Loucy (cell line): Measurements from ENCODE around the gene ETNK1.
"Not testable (repeated sequence)": the region's sequence is repeated elsewhere in the genome, so short reads cannot be mapped to it uniquely, and the experiment has no call there.

Experiments used
- H2AFZ ChIP-seq: fragments of 200-600 bp; sonication (generic); 2 replicates; pipeline ENCODE4 v1.6.0; 2016; ENCODE audit warnings: antibody characterized with exemption, mild to moderate bottlenecking, low read length, moderate library complexity
- H3F3A ChIP-seq: fragments of 200-600 bp; 2 replicates; pipeline ENCODE4 v1.6.0; 2016; ENCODE audit warnings: antibody characterized with exemption, low read depth, mild to moderate bottlenecking
- H3K27me3 ChIP-seq: fragments of 200-600 bp; sonication (generic); 2 replicates; pipeline ENCODE4 v1.6.1; 2014; ENCODE audit warnings: low read length, mild to moderate bottlenecking; ENCODE audit not compliant: insufficient read depth, poor library complexity, severe bottlenecking
- H3K36me3 ChIP-seq: fragments of 200-600 bp; sonication (generic); 2 replicates; pipeline ENCODE4 v1.6.1; 2016; ENCODE audit warnings: low read length; ENCODE audit not compliant: insufficient read depth
- H3K4me1 ChIP-seq: fragments of 200-600 bp; sonication (generic); 2 replicates; pipeline ENCODE4 v1.5.1; 2014; ENCODE audit warnings: low read length, mild to moderate bottlenecking; ENCODE audit not compliant: insufficient read depth, poor library complexity, severe bottlenecking
- H3K4me2 ChIP-seq: fragments of 200-600 bp; sonication (generic); 2 replicates; pipeline ENCODE4 v1.6.0; 2014; ENCODE audit warnings: antibody characterized with exemption, low read length, low read depth, mild to moderate bottlenecking; ENCODE audit not compliant: poor library complexity, severe bottlenecking
- H3K4me3 ChIP-seq: fragments of 200-600 bp; sonication (generic); 2 replicates; pipeline ENCODE4 v1.5.1; 2014; ENCODE audit warnings: low read length, mild to moderate bottlenecking, mixed read lengths; ENCODE audit not compliant: poor library complexity, severe bottlenecking
- H3K79me2 ChIP-seq: fragments of 200-600 bp; sonication (generic); 2 replicates; pipeline ENCODE4 v1.6.1; 2014; ENCODE audit warnings: low read length; ENCODE audit not compliant: insufficient read depth
- H3K9ac ChIP-seq: fragments of 200-600 bp; sonication (generic); 2 replicates; pipeline ENCODE4 v1.6.0; 2014; ENCODE audit warnings: mild to moderate bottlenecking, low read depth, low read length, moderate library complexity; ENCODE audit not compliant: poor library complexity, severe bottlenecking
- H3K9me2 ChIP-seq: fragments of 200-600 bp; sonication (generic); replicated peaks from 2 replicates; pipeline ENCODE4 v1.6.1; 2016; ENCODE audit warnings: low read depth, low read length, mixed read lengths
- H3K9me3 ChIP-seq: fragments of 200-600 bp; sonication (generic); 2 replicates; pipeline ENCODE4 v1.6.1; 2014; ENCODE audit warnings: mild to moderate bottlenecking, antibody characterized with exemption, low read length, low read depth; ENCODE audit not compliant: insufficient read depth
- H4K20me1 ChIP-seq: fragments of 200-600 bp; sonication (generic); 2 replicates; pipeline ENCODE4 v1.6.0; 2014; ENCODE audit warnings: antibody characterized with exemption, low read length, mild to moderate bottlenecking; ENCODE audit not compliant: insufficient read depth, poor library complexity, severe bottlenecking
- EZH2phosphoT487 ChIP-seq: fragments of 200-600 bp; IDR thresholded peaks from 2 replicates; pipeline ENCODE4 v1.6.1; 2018; ENCODE audit warnings: antibody characterized with exemption, mild to moderate bottlenecking, moderate library complexity, borderline replicate concordance
- TF ChIP-seq, protein P1 (sequence below): fragments of 200-600 bp; sonication (generic); conservative IDR thresholded peaks from 2 replicates; pipeline ENCODE4 v1.5.1; 2014; ENCODE audit warnings: mild to moderate bottlenecking, antibody characterized with exemption, low read length

The ETNK1 gene

DNA sequence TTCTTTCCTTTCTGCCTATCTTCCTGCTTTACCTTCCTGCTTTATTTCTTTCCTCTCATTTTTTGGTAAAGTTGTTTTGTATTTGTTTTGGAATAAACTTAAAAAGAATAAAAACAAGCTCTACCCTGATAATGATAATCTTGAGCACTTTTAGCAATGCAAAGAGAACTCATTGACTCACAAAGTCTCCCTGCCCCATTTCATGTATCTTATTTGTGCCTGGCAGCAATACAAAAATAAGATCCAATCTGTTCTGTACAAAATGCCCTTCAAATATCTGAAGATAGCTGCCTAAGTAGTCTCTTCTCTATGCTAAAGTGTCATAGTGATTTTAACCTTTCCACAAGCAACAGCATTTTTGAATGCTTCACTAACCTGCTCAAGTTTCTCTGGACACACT, 31.1 kb upstream of the ETNK1 start:
- no peaks in the 10 kb centered on the region for H3K9me3 ChIP-seq
- no peaks in the 10 kb centered on the region for H4K20me1 ChIP-seq
- TF ChIP-seq, protein P1, sequence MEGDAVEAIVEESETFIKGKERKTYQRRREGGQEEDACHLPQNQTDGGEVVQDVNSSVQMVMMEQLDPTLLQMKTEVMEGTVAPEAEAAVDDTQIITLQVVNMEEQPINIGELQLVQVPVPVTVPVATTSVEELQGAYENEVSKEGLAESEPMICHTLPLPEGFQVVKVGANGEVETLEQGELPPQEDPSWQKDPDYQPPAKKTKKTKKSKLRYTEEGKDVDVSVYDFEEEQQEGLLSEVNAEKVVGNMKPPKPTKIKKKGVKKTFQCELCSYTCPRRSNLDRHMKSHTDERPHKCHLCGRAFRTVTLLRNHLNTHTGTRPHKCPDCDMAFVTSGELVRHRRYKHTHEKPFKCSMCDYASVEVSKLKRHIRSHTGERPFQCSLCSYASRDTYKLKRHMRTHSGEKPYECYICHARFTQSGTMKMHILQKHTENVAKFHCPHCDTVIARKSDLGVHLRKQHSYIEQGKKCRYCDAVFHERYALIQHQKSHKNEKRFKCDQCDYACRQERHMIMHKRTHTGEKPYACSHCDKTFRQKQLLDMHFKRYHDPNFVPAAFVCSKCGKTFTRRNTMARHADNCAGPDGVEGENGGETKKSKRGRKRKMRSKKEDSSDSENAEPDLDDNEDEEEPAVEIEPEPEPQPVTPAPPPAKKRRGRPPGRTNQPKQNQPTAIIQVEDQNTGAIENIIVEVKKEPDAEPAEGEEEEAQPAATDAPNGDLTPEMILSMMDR, result no peak
- TF ChIP-seq EZH2phosphoT487, result no peak
- no peaks in the 10 kb centered on the region for H3K79me2 ChIP-seq
- no peaks in the 10 kb centered on the region for H3F3A ChIP-seq
- no peaks in the 10 kb centered on the region for H3K36me3 ChIP-seq
- H3K4me1 ChIP-seq, result no peaks in the 10 kb centered on the region
- H3K4me3 ChIP-seq, result no peak overlapping the region
- H3K9me2 ChIP-seq, result no peaks in the 10 kb centered on the region
- H3K4me2 ChIP-seq, result no peak overlapping the region
- no peaks in the 10 kb centered on the region for H3K27me3 ChIP-seq
- H2AFZ ChIP-seq, result no peak overlapping the region
- no peak overlapping the region for H3K9ac ChIP-seq

DNA sequence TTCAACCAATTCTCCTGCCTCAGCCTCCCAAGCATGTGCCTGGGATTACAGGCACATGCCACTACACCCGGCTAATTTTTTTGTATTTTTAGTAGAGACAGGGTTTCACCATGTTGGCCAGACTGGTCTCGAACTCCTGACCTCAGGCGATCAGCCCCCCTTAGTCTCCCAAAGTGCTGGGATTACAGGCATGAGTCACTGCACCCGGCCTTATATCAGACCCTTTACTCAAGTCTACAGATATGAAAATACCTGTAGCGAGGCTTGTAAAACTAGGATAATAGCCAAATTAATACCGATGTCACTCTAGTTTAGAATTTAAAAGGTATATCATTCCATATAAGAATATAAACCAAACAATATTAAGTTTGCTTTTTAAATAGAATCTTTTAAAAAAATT, 27.4 kb upstream of the ETNK1 start:
- not testable (repeated sequence) for H3K4me2 ChIP-seq, H3K9ac ChIP-seq, H3K4me1 ChIP-seq, H3K79me2 ChIP-seq, H3K9me2 ChIP-seq, H2AFZ ChIP-seq, H3K27me3 ChIP-seq, H3K9me3 ChIP-seq, H4K20me1 ChIP-seq, H3F3A ChIP-seq, H3K36me3 ChIP-seq, H3K4me3 ChIP-seq

DNA sequence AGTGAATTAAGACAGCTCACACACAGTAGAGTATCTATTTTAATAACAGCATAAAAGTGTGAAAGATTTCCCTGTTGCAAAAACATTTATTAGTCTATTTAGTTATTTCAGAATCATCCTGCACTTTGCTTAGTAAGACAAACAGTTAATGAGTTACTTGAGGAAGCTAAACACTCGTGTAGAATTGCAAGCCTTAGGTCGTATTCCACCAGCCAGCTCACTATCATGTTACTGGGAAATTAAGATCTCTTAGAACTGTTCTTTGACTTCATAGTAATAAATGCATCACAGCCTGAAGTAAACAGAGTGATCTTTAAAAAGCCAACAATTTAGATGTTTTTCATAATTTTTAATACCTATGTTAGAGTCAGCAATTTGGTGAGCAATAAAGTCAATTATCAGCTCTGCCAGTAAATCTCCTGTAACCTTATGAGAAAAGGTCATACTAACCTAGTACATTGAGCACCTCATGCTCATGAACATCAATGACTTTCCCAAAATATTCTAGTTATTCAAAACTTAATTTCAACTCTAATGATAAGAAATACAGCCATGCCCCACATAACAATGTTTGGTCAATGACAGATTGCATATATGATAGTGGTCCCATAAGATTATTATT, 26.7 kb upstream of the ETNK1 start:
- no peak for TF ChIP-seq EZH2phosphoT487
- TF ChIP-seq, protein P1, result no peak
- no peaks in the 10 kb centered on the region for H3K36me3 ChIP-seq
- H3K9ac ChIP-seq, result no peak overlapping the region
- no peaks in the 10 kb centered on the region for H3K4me1 ChIP-seq
- no peaks in the 10 kb centered on the region for H4K20me1 ChIP-seq
- peak overlapping the region; percentile 63; the same call in 1 of the 2 replicates for H2AFZ ChIP-seq
- no peaks in the 10 kb centered on the region for H3K9me3 ChIP-seq
- no peak overlapping the region for H3K4me3 ChIP-seq
- H3K79me2 ChIP-seq, result no peaks in the 10 kb centered on the region
- no peaks in the 10 kb centered on the region for H3F3A ChIP-seq
- no peaks in the 10 kb centered on the region for H3K9me2 ChIP-seq
- no peak overlapping the region for H3K4me2 ChIP-seq
- H3K27me3 ChIP-seq, result no peaks in the 10 kb centered on the region

DNA sequence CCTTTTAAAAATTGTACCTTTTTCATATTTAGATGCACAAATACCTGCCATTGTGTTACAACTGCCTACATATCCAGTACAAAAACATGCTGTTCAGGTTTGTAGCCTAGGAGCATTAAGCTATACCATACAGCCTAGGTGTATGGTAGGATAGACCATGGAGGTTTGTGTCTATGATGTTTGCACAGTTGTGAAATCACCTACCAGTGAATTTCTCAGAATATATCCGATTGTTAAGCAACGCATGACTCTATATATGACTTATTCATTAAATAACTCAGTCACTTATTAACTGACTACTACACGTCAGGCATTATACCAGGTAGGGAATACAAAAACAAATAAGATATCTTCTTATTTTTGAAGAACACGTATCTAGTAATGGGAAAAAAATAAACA, 26.2 kb upstream of the ETNK1 start:
- Histone ChIP-seq H3K79me2 (no peaks in the 10 kb centered on the region), H3K4me2 (no peak overlapping the region), H3F3A (no peaks in the 10 kb centered on the region), H3K4me1 (no peaks in the 10 kb centered on the region), H3K9me3 (no peaks in the 10 kb centered on the region), H2AFZ (no peak overlapping the region), H3K27me3 (no peaks in the 10 kb centered on the region), H3K36me3 (no peaks in the 10 kb centered on the region), H4K20me1 (no peaks in the 10 kb centered on the region), H3K4me3 (no peak overlapping the region), H3K9ac (no peak overlapping the region), H3K9me2 (no peaks in the 10 kb centered on the region)
- TF ChIP-seq, protein P1, result no peak
- no peak for TF ChIP-seq EZH2phosphoT487
